T-helper 1 cell treated with Interleukin-12 subunit alpha and Interleukin-12 subunit beta and Interleukin-4 antibody, amounts not matched to agents 30 ng/mL and 1 ng/mL, for 36 hours (primary cell): ENCODE data around the gene CREB5. TPM values are rescaled to one million over a fixed set of nuclear protein-coding genes. Genes with fewer than 3 reads are reported as not detected.

Source experiments
- intact Hi-C: fragments of 100-400 bp; cut with micrococcal nuclease; formaldehyde crosslinking; loops from one replicate; pipeline ENCODE4 v1.15.1; 2024
- total RNA-seq: library from RNA; stranded (reverse); gene quantifications from 2 replicates; pipeline ENCODE4 v1.2.3, GENCODE V29; 2022

CREB5 gene
- total RNA-seq, 1 donor from 2014 or later: not detected

DNA sequence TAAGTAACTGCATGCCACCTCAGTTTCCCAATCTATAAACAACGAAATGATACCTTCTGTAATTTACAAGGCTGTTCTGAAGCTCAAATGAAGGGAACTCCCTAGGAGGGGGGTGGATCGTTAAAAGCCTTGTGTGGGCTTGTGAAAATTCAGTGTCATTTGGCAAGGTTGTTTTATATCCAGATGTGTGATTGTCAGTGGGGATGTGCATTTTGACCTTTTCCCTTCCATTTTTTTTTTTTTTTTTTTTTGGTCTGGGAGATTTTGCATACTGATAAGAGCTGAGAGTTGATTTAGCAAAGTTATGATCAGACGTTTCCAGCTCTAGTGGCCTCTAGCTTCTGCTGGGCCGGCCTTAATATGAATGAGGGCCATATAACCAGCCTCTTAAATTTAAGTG is 22.8 kb downstream of the CREB5 start:
- intact Hi-C loops: no loop called here

DNA sequence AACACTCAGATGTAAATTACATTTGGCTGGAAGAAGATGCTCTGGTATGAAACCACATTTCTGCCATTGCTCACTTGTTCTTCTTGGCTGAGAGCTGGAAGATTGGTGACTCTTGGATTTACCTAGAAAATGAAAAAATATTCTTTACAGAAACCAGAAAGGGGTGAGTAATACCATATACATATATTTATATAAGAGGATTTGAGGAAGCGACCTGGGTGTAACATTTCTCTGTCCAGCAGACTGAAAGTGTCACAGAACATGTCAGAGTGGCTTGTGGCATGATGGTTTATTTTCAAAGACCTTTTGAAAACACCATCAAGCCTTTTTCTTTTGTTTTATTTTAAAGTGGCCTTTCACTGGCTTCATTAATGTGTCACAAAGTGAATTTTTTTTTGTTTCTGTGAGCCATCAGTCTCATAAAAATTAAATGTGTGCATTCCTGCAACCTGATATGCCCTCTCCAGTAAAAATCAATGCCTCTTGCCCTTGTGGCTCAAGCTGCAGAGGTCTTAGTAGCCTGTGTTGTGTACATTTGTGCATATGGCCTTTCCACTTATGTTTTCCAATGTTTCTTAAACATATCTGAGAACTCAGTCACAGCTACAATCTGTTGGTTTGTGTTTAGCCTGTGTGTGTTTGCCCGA is 23.5 kb downstream of the CREB5 start:
- intact Hi-C loops: no loop called here

DNA sequence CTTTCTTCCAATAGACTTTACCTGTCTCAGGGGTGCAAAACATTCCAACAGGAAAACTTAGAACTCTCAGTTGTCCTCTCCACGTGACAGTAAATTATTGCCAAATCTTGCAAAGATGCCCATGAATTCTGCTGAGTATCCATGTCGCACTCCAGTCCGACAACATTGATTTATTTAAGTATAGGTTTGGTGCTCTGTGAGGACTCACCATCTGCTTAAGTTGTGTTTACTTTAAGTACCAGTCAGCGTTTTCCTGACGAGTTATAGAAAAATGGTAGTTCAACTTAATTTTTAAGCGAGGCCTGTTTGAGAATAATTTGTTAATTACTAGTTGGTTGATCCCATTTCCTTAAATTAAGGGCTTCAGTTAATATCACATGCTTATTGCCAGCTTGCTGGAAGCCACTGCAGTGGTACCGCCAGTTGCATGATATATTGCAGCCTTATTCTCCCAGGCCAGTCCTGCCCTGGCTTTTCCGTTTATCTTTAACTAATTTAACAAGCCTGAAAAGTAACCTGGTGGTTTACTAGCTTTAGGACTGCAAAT is 27.8 kb downstream of the CREB5 start:
- intact Hi-C loops: no loop called here

DNA sequence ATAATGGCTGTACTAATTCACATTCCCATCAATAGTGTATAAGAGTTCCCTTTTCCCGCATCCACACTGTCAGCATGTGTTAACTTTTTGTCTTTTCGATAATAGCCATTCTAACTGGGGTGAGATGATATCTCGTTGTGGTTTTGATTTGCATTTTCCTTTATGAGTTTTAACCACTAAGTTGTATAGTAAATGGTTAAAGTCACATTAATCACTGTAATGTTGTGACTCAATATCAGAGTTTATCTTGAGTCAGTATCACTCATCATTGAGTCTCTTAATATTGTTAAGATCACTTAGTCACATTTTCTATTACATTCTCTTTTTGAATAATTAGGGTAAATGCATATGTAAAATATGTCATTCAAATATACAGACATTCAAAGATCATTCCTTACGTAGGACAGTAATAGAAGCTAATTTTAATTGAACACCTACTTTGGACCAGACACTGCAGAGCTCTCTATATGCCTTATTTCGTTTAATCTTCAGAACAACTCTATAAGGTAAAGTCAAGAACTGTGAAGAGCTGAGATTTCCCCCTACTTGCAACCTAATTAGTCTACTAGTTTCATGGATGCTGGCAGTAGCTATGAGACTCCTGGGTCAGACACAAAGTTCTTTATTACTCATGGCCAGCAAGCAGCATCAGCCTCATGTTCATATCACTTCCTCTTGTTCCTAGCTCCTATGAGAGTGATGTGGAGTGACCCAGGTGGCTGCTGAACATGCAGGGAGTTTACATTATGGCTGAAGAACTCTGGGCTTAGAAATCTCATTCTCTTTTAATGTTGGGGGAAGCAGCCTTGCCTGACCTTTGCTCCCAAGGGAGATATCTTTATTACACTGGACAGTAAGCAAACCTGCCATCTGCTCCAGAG is 30.5 kb downstream of the CREB5 start:
- intact Hi-C loops: no loop called here

DNA sequence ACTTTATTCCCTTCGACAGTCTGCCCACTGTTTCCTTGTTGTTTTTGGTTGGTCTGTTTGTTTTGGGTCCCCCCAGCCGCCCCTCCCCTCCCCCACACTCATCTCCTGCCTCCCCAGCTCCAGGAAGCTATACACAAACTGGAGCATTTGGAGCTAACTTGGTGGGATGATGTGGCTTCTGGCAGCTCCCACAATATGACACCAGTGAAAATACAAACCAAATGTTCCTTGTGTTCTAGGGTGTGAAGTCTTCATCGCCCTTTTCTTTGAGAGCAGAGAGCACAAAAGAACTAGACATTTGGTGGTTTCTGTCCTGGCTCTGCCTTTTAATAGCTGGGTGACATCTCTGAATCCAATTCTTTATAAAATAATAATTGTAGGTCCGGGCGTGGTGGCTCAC is 33.8 kb downstream of the CREB5 start:
- intact Hi-C loops: no loop called here

DNA sequence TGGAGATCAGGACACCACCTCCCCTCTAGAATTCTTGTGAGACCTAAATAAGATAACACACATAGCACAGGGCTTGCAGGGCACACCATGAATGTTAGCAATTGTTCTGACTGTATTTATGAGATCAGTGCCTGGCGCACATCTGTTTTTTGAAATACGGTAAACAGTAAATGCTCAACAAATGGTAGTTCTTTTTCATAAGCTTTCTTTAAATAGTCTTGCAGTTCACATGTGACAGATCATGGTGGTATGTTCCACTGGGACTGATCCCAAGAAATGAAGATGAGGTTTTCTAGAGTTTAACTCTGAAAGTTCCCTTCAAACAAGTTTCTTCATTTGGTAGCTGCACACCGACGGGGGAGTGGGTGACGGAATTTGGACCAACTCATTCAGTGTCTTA is 34.8 kb downstream of the CREB5 start:
- intact Hi-C loops: no loop called here

DNA sequence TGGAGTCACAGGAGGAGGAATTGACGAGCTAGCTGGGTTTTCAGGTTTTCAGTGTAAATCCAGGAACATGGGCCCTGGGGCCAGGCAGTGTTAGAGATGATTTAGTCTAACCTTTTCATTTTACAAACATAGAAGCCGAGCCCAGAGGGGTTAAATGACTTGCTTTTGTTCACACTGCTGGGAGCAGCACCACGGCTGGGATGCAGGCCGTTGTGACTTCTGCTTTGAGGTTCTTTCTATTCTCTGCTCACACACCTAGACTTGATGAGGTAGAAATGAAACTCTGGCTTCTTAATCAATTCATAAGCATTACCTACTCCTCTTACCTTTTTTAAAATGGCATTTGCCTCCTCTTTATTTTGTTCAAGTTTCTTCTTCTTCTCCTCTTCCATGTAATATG is 36.4 kb downstream of the CREB5 start:
- intact Hi-C loops: no loop called here

DNA sequence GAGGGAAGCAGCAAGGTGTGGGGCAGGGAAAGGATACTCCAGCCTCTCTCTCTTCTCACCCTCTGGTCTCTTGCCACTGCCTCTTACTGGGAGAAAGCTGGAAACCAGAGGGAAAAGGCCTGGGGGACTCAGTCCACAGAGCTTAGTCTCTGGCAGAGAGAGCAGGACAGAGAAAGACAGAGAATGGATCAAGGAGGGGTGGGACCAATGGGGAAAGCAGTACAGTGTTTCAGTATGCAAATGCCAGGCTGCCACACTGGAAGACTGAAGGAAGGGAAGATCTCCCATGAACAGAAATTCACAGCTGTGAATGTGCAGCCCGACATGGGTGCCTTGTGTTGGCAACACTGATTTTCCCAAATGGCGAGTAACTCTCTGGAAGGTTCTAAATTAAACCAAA is 40.4 kb downstream of the CREB5 start:
- intact Hi-C loops: no loop called here

DNA sequence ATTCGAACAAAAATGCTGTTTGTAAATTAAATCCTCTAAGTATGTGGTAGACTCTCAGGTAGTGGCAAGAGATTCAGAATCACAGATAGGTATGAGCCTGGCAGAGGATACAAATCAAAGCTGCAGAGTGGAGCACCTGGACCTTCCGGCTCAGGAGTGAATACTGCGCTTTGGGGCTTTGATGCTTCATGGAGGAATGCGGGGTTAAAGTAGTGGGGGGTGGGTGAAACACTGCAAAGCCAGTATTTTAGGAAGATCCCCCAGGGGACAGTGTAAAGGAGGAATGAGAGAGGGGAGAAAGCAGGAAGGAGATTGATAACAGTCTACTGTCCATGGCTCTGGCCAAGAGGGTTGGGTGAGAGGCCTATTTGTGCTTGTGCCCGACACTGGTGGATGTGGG is 43.2 kb downstream of the CREB5 start:
- intact Hi-C loops: no loop called here

DNA sequence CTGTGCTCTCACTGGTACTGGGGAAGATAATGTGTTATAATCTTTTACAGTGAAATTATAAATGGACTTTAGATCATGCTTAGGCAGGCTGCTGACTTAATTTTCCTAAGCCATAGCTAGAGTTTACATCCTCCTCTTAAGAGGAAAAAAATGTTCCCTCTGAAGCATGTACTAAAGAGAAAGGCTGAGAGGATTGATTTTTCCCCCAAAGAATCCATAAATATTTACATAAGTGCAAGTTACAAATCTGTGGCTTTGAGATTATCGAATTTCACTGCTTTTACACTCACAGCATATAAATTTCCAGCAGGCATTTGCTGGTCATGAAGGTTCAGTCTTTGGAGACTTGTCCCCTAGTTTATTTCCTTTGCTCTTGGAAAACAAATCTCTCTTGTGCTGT is 43.7 kb downstream of the CREB5 start:
- intact Hi-C loops: no loop called here

DNA sequence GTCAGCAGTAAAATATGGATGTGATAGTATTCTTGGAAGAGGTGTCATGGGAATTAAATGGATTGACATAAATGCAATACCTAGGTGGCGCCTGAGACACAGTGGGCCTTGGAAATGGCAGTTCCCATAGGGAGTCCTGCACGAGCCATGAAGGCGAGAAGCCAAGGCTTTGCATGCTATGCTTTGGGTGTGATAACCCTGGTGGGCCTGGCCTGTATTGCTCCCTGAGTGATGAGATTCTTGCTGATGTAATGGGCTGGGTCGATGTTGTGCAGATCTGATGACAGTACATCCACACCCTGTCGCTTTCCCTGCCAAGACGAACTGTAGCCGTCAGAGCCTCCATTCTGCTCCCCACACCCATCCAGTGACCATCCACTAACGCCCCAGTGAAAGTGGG is 46.4 kb downstream of the CREB5 start:
- intact Hi-C loops: no loop called here

DNA sequence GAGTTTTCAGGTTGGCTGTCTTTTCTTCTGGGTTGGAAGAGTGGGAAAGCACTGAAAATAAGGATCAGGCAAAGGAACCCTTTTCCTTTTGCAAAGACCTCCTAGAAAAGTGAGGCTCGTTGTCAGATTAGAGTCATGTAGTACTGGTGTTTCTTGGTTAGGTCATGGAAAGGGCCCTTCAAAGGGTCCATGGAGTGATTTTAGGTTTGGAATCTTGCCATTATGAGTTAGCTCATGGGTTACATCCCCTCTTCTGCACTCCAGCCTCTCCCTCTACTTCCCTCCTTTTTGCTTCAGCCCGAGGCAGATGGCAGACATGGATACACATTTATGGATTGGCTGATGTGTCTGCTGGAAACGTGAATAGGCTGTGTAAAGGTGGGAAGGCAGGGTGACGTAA is 47.0 kb downstream of the CREB5 start:
- intact Hi-C loops: no loop called here

DNA sequence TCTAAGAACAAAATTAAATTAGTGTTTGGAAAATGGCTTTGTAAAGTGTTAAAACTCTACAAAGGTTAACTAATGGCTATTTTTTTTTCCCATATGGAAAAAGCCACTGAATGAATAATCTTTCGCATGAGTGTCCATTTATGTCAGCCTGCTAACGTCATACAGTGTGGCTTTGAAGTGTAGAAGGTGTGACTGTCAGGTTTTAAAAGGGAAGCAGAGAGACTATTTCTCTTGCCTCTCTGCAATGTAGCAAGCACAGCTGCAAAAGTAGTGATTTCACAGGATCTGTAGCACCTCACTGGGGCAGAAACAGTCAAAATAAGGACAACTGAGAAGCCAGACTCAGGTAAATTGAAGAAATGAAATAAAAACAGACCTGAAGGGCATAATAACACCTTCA is 53.4 kb downstream of the CREB5 start:
- intact Hi-C loops: no loop called here

DNA sequence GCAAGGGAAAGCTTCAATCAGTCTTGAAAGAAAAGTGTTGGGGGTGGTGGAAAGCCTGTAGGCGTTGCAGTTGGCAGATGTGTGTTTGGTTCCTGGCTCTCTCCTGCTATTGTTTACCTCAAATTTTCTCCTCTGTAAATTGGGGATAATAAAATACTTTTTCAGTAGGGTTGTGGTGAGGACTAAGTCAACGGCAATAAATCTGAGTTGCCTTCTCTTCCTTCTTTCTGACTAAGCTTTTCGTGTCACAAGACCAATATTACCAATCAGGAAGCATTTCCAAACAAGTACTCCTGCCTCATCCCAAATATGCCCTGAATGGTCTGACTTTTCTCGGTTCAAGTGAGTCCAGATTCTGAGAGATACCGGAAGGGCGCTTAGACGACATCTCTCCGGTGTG is 54.0 kb downstream of the CREB5 start:
- intact Hi-C loops: no loop called here

DNA sequence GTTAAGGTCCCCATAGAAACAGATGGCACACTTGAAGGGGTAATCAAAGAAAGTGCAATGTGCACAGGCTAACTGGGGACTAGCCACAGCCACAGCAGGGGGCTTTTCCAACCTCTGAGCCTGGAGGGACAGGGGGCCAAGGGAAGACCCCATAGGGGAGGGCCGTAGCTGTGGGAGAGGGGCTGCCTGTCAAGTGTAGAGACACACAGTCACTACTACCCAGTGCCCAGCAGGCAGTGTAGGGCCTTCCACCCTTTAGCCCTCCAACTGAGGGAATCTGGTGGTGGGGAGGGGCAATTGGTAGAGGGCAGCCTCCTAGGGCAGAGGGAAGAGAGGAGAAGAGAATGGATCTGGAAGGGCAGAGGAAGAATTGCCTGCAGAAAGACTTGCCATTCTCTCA is 54.6 kb downstream of the CREB5 start:
- intact Hi-C loops: no loop called here

DNA sequence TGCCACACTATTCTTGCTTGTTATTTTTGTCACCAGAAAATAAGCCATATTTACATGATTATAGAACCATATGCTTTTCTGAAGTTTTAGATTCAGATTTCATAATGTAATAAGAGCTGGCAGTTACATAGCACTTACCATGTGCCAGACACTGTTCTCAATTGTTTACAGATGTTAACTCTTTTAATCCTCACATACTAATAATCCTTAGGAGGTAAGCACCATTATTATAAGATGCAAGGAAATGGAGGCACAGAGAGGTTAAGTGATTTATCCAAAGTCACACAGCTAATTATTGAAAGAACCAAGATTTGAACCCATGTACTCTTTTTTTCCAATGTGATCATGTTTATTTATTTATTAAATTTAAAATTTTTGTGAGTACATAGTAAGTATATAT is 57.2 kb downstream of the CREB5 start:
- intact Hi-C loops: no loop called here

DNA sequence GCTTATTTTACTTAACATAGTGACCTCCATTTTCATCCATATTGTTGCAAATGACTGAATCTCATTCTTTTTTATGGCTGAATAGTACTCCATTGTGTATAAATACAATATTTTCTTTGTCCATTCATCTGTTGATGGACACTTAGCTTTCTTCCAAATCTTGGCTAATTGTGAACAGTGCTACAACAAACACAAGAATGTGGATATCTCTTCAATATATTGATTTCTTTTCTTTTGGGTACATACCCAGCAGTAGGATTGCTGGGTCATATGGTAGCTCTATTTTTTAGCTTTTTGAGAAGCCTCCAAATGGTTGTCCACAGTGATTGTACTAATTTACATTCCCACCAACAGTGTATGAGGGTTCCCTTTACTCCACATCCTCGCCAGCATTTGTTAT is 58.0 kb downstream of the CREB5 start:
- intact Hi-C loops: no loop called here

DNA sequence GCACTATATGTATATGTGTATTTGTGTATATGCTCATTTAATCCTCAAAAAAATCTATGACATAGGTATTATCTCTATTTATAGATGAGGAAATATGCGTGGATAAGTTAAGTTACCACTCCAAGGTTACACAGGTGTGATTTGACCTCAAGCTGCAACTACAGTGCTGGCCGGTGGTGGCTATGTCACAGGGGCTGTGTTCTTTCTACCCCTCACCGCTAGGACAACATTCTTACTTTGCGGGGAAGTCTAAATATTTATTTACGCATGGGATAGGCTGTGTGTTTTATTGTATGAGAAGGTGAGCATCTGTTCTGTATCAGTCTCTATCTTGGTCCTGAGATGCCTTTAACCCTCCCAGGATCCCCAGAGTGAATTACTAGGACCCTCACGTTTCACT is 60.0 kb downstream of the CREB5 start:
- intact Hi-C loops: no loop called here

DNA sequence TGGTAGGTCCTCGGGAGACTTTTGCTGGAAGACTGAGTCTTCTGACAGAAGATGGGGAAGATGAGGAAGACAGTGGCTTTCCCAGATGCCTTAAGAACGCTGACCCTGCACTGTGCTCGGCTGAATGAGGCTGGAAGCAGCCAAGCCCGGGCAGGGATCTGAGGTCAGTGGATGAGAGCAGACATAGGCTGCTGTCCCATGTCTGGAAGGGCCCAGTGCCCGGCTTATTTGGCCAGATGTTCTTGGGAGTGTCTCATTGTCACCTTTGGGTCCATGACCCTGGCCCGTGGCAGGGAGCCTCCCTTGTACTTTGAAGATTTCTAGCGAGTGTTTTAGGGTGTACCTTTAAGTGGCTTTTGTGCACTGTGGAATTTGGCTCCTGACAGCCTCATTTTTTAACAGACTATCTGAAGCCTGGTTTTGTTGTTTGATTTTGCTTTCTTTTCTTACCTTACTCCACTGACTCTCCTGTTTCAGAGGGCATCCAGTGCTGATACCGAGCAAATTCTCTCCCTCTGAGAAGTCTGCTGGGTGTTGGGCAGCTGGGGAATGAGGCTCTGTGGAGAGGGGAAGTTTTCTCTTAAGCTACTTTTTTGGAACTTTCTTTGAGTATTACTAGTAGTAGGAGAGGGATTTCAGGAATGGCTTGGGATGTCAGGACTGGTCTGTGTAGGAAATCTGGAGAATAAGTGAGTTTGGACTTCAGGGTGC is 61.4 kb downstream of the CREB5 start:
- intact Hi-C loops: no loop called here

DNA sequence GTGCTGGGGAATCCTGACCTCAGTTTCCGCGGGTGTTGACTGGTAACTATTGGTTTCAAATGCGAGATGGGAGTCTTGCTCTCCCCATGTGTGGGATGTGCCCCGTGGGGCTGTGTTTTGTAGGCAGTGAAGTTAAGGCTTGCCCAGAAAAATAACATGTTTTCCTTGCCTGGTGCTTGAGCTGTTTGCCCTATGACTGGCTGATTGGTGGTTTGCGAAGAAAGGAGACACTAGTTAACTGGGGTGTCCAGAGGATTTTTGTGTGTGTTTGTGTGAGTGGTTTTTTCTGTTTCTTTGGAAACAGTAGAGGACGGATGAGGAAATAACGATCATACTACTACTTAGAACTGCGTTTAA is 61.9 kb downstream of the CREB5 start:
- intact Hi-C loops: no loop called here

DNA sequence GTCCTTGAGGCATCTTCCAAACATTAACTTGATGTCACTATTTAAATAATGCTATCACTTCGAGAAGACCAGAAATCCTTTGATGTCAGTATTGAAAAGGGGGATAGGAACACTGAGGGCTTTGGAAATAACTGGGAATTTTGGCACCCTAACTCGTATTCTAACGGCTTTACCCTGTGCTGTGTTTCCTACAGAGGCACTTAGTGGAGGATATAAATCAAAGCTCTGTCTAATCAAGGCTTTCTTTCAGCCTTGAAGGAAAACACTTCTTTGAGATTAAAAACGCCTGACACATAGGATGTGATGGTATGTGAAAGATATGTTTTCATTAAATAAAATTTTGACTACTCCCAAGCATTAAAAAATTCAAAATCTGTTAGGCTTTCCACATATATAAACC is 62.3 kb downstream of the CREB5 start:
- intact Hi-C loops: no loop called here

DNA sequence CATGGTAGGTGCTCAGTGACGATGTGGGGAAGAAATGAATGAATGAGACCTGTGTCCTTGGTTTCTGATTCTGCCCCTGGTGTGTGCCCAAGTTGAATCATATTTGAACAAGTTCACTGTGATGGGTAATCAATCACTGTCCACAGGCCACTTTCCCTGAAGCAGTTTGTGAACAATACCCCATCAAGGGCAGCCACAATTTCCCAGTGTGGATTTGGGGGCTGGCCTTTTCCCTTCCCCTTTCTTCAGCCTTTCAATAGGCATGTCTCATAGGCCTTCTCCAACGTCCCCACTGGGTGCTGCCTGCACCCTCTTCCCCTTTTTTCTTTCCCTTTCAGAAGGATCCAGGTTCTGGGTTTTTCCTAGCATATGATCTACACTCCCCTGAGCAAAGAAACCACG is 64.7 kb downstream of the CREB5 start:
- intact Hi-C loops: no loop called here
